ENCODE measurements around the gene WDSUB1. TPM values are rescaled to one million over a fixed set of nuclear protein-coding genes. Genes with fewer than 3 reads are reported as not detected.

The WDSUB1 gene
- total and polyA plus RNA-seq, 2 of the 4 experiments (the other 2 are of a cell fraction) = 4.8 to 5.2 TPM

- Histone ChIP-seq H2AFZ (replicated peaks; ENCODE audit: low read length, poor library complexity) (no peak overlapping the region), H3K14ac (replicated peaks; ENCODE audit: low read depth, low read length) (no peak overlapping the region), H3K4me2 (ENCODE audit: low read depth, low read length) (no peak overlapping the region), H3K9me3 (ENCODE audit: control insufficient read depth, insufficient read depth, low read length) (no peaks in the 10 kb centered on the region), H3K23ac (ENCODE audit: low read depth, low read length) (no peak overlapping the region), H3K4me3 (ENCODE audit: insufficient read depth, low read depth, low read length) (no peak overlapping the region), H2BK15ac (ENCODE audit: low read depth, low read length) (no peak overlapping the region), H3K9ac (ENCODE audit: low read depth, low read length) (no peak overlapping the region), H2BK5ac (ENCODE audit: low read depth, low read length, poor library complexity, severe bottlenecking) (no peak overlapping the region), H4K91ac (ENCODE audit: insufficient read depth, low read depth, low read length) (no peak overlapping the region), H3K18ac (ENCODE audit: low read depth, low read length) (no peak overlapping the region), H3K4me1 (ENCODE audit: control insufficient read depth, insufficient read depth, low read length) (no peaks in the 10 kb centered on the region), H2BK20ac (ENCODE audit: low read depth, low read length) (no peak overlapping the region), H3K4ac (ENCODE audit: low read depth, low read length) (no peak overlapping the region), H4K5ac (ENCODE audit: low read depth, low read length) (no peak overlapping the region), H3K56ac (ENCODE audit: extremely low read depth, insufficient read depth, low read length) (no peak overlapping the region), H2AK9ac (replicated peaks; ENCODE audit: low read depth, low read length, poor library complexity) (no peak overlapping the region), H2AK5ac (ENCODE audit: low read depth, low read length) (no peak overlapping the region), H3K9me1 (ENCODE audit: insufficient read depth, low read length) (no peaks in the 10 kb centered on the region), H4K8ac (ENCODE audit: low read depth in 2 of 2, low read length in 2 of 2) (no peak overlapping the region), H2BK120ac (ENCODE audit: low read depth, low read length) (no peak overlapping the region), H3K27ac (ENCODE audit: insufficient read depth, low read length) (no peak overlapping the region), H4K20me1 (ENCODE audit: insufficient read depth, low read length) (no peaks in the 10 kb centered on the region), H3K79me1 (ENCODE audit: low read depth in 1 of 2, low read length in 2 of 2) (no peaks in the 10 kb centered on the region), H3K36me3 (ENCODE audit: control insufficient read depth, insufficient read depth, low read length) (no peaks in the 10 kb centered on the region), H3K27me3 (ENCODE audit: control insufficient read depth, insufficient read depth, low read length) (no peaks in the 10 kb centered on the region)
- ATAC-seq (ENCODE audit: low read depth) (no peak), DNase-seq (no peak)
- WGBS, 2 experiments (ENCODE audit: extremely low coverage in 2 of 2, insufficient read length in 1 of 2) = no CpG with 5 or more reads among the region's 5 CpGs
- no peak for TF ChIP-seq CHD1 (IDR thresholded peaks at IDR 0.05; ENCODE audit: low read depth, low read length)
- TF ChIP-seq CEBPB (IDR thresholded peaks at IDR 0.05; ENCODE audit: low read depth, low read length) = no peak
- no peak for TF ChIP-seq NFE2L2 (IDR thresholded peaks at IDR 0.05; ENCODE audit: low read depth, low read length)
- TF ChIP-seq, protein P1, sequence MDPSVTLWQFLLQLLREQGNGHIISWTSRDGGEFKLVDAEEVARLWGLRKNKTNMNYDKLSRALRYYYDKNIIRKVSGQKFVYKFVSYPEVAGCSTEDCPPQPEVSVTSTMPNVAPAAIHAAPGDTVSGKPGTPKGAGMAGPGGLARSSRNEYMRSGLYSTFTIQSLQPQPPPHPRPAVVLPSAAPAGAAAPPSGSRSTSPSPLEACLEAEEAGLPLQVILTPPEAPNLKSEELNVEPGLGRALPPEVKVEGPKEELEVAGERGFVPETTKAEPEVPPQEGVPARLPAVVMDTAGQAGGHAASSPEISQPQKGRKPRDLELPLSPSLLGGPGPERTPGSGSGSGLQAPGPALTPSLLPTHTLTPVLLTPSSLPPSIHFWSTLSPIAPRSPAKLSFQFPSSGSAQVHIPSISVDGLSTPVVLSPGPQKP (IDR thresholded peaks at IDR 0.05; ENCODE audit: borderline replicate concordance, low read depth, low read length) = no peak
- in situ Hi-C loops (cut with MboI; ENCODE audit: low sequenced_read_pairs) (no loop called here), intact Hi-C loops (cut with micrococcal nuclease) (no loop called here), dilution Hi-C loops (cut with HindIII; ENCODE audit: low sequenced_read_pairs, unreplicated experiment) (no loop called here)
- no TSS peak for BruUV-seq (replicated peaks)
- POLR2A ChIA-PET (ENCODE audit: unreplicated experiment) = no interaction called here
- CTCF ChIA-PET = no interaction called here
Measured at GRCh38 chr2:159297042-159297707, 10.7 kb upstream of the WDSUB1 start.
